Brain microvascular endothelial cell (primary cell): ENCODE data around the gene PCLO.

Experiments used
- DNase-seq: peaks from one replicate; pipeline ENCODE4 v3.0.0-alpha.2; 2020
- H3K27ac ChIP-seq: fragments of 250-450 bp; sonication (Bioruptor Pico); 2 replicates; pipeline ENCODE4 v1.5.1; 2020; ENCODE audit warnings: mild to moderate bottlenecking, moderate library complexity
- H3K27me3 ChIP-seq: fragments of 250-450 bp; sonication (Bioruptor Pico); replicated peaks from 2 replicates; pipeline ENCODE4 v1.5.1; 2020; ENCODE audit warnings: mild to moderate bottlenecking
- H3K36me3 ChIP-seq: fragments of 250-450 bp; sonication (Bioruptor Pico); replicated peaks from 2 replicates; pipeline ENCODE4 v1.5.1; 2020; ENCODE audit warnings: mild to moderate bottlenecking
- H3K4me3 ChIP-seq: 2 replicates; pipeline ENCODE4 v1.5.1; 2011; ENCODE audit warnings: low read depth, mild to moderate bottlenecking, control low read depth, low read length, moderate library complexity
- in situ Hi-C: cut with HindIII; loops from 2 replicates; pipeline ENCODE4 v1.10.0; 2017; ENCODE audit warnings: low sequenced_read_pairs, low pct_ligation_motif_present
- TF ChIP-seq, protein P1 (sequence below): IDR thresholded peaks from 2 replicates; pipeline ENCODE4 v1.5.1; 2011; ENCODE audit warnings: low read depth, mild to moderate bottlenecking, moderate library complexity, low read length, control low read depth, inconsistent platforms; ENCODE audit errors: missing control alignments

The PCLO gene

DNA sequence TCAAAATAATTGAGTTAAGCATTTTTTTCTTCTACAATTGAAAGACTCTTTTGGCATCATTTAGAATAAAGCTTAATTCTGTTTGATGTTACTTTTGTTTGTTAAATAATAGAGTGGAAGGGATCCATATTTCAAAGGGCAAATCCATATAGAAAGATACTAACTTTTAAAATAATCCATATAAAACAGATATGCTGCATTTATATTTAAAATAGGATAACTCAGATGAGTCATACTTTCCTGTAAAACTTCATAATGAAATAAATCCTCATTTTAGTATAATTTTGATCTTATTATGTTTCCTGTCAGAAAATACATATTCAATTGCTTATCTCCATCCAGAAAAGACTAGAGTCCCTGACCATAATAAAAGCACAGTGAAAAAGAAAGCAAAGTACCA lies 323.6 kb downstream of the PCLO start:
- H3K27me3 ChIP-seq: no peaks in the 10 kb centered on the region
- in situ Hi-C loops: no loop called here
- no peaks in the 10 kb centered on the region for H3K36me3 ChIP-seq
- TF ChIP-seq, protein P1, sequence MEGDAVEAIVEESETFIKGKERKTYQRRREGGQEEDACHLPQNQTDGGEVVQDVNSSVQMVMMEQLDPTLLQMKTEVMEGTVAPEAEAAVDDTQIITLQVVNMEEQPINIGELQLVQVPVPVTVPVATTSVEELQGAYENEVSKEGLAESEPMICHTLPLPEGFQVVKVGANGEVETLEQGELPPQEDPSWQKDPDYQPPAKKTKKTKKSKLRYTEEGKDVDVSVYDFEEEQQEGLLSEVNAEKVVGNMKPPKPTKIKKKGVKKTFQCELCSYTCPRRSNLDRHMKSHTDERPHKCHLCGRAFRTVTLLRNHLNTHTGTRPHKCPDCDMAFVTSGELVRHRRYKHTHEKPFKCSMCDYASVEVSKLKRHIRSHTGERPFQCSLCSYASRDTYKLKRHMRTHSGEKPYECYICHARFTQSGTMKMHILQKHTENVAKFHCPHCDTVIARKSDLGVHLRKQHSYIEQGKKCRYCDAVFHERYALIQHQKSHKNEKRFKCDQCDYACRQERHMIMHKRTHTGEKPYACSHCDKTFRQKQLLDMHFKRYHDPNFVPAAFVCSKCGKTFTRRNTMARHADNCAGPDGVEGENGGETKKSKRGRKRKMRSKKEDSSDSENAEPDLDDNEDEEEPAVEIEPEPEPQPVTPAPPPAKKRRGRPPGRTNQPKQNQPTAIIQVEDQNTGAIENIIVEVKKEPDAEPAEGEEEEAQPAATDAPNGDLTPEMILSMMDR: no peak
- no peak for DNase-seq
- H3K4me3 ChIP-seq: no peak overlapping the region
- H3K27ac ChIP-seq: no peak overlapping the region

DNA sequence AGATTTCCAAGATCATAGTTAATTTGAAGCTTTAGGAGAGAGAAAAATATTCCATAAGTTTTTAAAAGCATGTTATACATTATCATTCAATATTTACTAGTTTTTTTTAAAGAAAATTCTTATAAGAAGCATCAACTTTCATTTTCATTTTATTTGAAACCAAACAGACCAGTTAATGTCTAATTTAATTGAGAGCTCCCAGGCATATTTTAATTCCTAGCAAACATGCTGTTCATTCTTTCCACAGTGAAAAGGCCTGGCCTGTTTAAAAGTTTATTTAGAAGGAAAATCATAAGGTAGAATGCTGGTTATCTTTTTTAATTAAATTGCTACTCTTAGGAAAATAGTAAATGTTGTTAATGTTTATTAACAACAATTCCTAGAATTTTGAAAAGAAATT lies 324.4 kb downstream of the PCLO start:
- no peak for DNase-seq
- TF ChIP-seq, protein P1: no peak
- H3K27me3 ChIP-seq: no peaks in the 10 kb centered on the region
- no peak overlapping the region for H3K27ac ChIP-seq
- H3K36me3 ChIP-seq: no peaks in the 10 kb centered on the region
- H3K4me3 ChIP-seq: no peak overlapping the region
- in situ Hi-C loops: no loop called here

DNA sequence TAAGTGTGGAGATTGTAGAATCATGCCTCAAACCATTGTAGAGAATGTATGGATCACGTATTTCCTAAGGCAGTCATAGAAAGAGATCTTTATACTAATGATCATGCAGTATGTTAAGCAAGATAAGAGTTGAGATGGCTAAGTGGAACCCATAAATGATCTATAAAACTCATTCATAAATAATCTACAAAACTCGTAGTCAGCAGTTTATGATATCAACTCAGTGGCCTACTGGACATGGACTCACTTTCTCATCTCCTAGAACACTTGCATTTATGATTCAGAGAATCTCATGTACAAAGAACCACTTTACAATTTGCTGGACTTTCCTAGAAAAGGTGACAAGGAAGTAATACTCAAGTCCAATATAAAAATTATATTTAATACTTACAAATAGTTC lies 339.6 kb downstream of the PCLO start:
- Histone ChIP-seq H3K4me3 (no peak overlapping the region), H3K36me3 (no peaks in the 10 kb centered on the region), H3K27ac (no peak overlapping the region), H3K27me3 (no peaks in the 10 kb centered on the region)
- TF ChIP-seq, protein P1: no peak
- in situ Hi-C loops: no loop called here
- no peak for DNase-seq

DNA sequence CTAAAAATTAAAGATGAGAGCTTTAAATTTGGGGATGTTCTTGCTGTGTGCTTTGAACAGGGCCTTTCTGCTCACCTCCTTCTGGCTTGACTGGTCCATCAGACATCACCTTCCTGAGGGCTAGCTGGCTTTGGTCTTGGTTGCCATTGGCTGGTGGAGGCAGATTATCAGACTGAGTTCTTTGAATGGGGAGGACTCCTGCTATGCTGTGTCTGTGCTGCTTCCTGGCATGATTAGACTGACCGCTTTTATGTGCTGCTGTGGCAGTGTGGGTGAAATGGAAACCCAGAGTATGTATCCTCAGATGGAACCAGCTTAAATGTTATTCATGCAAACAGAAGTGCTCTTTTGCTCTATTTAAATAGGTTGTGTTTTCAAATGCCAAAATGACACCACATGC lies 341.6 kb downstream of the PCLO start:
- no peak for DNase-seq
- Histone ChIP-seq H3K36me3 (no peaks in the 10 kb centered on the region), H3K27ac (no peak overlapping the region), H3K4me3 (no peak overlapping the region), H3K27me3 (no peaks in the 10 kb centered on the region)
- TF ChIP-seq, protein P1: no peak
- in situ Hi-C loops: no loop called here

DNA sequence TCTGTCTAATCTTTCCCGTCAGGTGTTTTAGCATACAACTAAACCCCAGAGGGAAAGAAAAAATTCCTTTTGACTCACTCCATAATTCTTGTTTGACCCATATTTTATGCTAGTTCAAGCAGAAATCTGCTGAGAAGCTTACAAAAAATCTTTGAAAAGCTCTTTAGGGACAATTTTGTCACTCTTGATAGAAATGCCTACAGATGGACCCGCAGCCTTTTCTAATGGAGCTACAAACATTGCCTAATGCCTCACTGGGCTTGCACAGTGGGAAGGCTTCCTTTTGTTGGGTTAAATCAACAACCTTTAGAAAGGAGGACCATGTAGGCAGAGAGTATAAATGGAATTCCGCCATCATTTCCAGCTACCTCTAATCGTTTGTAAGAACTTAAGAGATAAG lies 344.5 kb downstream of the PCLO start:
- DNase-seq: no peak
- in situ Hi-C loops: no loop called here
- TF ChIP-seq, protein P1: no peak
- Histone ChIP-seq H3K36me3 (no peaks in the 10 kb centered on the region), H3K27me3 (no peaks in the 10 kb centered on the region), H3K27ac (no peak overlapping the region), H3K4me3 (no peak overlapping the region)

DNA sequence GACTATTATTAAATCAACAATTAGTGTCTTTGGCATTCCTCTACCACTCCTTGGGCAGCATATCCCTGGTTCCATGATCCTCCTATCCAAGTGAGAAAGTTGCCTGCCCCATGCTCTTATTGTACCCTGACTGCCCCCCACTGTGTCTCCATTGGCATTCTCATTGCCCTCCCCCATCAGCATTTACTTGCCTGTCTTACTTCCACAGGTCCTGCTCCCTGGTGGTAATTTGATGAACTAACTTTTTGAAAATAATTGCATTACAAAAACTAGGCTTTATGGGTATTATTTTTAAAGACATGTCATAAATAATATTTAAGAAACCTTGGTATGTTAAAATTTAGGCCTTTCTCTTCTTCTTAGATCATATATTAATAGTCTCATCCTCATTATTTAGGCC lies 346.4 kb downstream of the PCLO start:
- Histone ChIP-seq H3K4me3 (no peak overlapping the region), H3K36me3 (no peaks in the 10 kb centered on the region), H3K27ac (no peak overlapping the region), H3K27me3 (no peaks in the 10 kb centered on the region)
- in situ Hi-C loops: no loop called here
- DNase-seq: no peak
- TF ChIP-seq, protein P1: peak; percentile 8
